Epithelial cell of prostate (primary cell): Measurements from ENCODE around the gene HAO1.
"Not testable (repeated sequence)": the region's sequence is repeated elsewhere in the genome, so short reads cannot be mapped to it uniquely, and the experiment has no call there.

Experiments
- DNase-seq: peaks from one replicate; pipeline ENCODE4 v3.0.0-alpha.2; 2011; ENCODE audit warnings: low read depth, low spot score
- H3K27ac ChIP-seq: fragments of 450-650 bp; 2 replicates; pipeline ENCODE4 v1.5.1; 2017; ENCODE audit warnings: mild to moderate bottlenecking

Gene HAO1

GRCh38 chr20:7859356-7859802 is 80.9 kb downstream of the HAO1 start:
- no peak for DNase-seq
- peak overlapping the region; percentile 52 for H3K27ac ChIP-seq

DNA sequence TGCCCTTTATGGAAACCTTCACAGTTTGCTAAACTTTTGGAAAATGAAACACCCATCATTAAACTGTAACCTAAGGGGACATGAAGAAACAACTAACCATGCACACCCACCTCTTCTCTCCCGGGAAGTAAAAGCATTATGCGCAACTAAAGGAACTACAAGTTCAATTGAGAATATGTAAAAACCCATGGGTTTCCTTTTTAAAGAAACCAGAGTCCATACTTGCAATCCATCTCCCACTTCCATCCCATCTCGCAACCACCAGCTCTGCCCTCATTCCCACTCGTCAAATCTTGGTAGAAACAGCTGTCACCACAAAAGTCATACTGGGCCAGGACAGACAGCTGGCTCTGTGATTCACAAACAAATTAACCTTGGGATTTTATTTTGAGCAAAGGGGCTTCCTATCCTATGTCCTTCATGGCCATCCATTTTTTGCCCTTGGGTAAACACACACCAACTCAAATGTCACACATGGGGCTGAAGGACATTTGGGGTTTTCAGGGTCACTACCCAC is 81.5 kb downstream of the HAO1 start:
- H3K27ac ChIP-seq: peak overlapping the region; percentile 52
- no peak for DNase-seq

DNA sequence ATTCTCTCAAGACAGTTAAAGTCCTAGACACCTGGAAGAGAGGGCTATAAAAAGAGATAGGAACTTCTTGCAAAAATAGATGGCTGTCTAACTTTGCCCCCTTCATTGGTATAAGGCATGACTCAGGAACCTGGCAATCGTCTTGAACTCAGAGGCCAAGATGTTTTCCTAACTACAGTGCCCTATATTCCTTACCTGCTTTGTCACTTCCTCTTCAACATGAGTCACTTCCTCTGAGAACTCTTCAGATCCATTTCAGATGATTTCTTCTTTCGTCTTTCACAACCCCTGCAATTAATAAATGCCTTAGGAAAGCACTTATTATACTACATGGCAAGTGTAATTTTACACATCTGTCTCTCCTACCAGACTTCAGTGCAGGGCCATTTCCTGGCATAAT is 83.5 kb downstream of the HAO1 start:
- peak overlapping the region; percentile 94 for H3K27ac ChIP-seq
- peak; percentile 55 for DNase-seq

GRCh38 chr20:7855545-7855944 is 84.7 kb downstream of the HAO1 start:
- DNase-seq: no peak
- peak overlapping the region; percentile 94 for H3K27ac ChIP-seq

- peak overlapping the region; percentile 30 for H3K27ac ChIP-seq
- DNase-seq: no peak
These were observed 86.8 kb downstream of the HAO1 start for GRCh38 chr20:7853493-7853892.

DNA sequence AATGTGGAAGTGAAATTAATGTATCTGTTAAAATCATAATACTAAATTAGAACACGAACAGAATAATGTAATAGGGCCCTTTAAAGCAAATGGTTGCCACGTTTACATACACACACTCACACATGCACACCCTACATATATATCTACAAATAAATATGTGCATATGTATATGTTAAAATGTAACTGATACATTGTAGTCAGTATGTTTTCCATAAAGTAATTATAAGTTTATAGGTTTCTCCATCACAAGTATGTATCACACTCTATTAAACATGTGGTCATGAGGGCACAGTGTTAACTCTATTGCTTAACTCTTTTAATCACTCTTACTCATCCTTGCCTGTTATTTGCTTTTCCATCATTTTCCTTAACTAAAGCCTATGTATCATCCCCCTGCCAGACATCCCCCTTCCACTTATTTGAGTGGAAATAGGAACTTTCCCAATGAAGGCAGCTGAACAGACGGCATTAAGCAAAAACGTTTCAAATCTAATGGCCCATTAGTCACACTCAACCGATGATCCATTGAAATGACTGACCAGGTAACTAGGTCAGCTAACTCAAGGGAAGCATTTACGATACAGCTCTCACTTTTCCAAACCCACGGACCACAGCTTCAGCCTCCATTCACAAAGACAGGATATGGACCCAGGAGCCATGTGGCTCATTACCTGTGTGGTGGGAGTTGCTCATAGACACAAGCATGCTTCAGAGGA is 89.3 kb downstream of the HAO1 start:
- H3K27ac ChIP-seq: peak overlapping the region; percentile 77
- DNase-seq: no peak

GRCh38 chr20:7849675-7850074 is 90.6 kb downstream of the HAO1 start:
- DNase-seq: no peak
- H3K27ac ChIP-seq: peak overlapping the region; percentile 77

- H3K27ac ChIP-seq: no peak overlapping the region
- DNase-seq: no peak
These were observed 91.9 kb downstream of the HAO1 start for GRCh38 chr20:7848351-7848750.

GRCh38 chr20:7843613-7844012 is 96.6 kb downstream of the HAO1 start:
- peak overlapping the region; percentile 96 for H3K27ac ChIP-seq
- no peak for DNase-seq

DNA sequence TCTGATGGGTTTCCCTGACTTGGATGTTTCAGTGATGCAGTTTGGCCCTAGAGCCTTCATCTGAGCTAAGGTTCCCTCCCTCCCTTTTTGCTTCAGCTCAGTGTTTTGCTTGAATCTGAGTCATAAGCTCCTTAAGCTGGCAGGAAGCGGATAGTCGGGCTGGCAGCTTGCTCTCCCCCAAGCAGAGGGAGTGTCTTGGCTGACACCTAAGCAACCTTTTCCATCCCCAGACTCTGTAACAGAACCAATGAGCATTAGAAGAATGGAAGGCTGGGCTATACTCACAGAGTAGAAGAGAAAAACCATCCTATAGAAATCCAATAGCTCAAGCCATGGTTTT is 98.3 kb downstream of the HAO1 start:
- peak; percentile 90 for DNase-seq
- H3K27ac ChIP-seq: peak overlapping the region; percentile 96

- peak overlapping the region; percentile 96 for H3K27ac ChIP-seq
- DNase-seq: peak; percentile 77
These were observed 98.8 kb downstream of the HAO1 start for GRCh38 chr20:7841291-7841970.

DNA sequence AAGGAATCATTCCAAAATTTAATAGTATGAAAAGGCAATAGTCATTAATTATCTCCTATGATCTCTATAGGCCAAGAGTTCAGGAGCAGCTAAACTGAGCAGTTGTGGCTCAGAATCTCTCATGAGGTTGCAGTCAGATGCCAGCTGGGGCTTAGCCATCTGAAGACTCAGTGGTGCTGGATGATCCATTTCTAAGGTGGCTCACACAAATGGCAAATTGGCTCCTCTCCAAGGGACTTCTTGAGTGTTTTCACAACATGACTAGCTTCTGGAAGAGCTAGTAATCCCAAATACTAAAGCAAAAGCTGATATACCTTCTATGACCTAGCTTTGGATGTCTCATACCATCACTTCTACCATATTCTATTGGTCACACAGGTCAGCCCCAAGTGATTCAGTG is 104.2 kb downstream of the HAO1 start:
- no peak for DNase-seq
- H3K27ac ChIP-seq: no peak overlapping the region

DNA sequence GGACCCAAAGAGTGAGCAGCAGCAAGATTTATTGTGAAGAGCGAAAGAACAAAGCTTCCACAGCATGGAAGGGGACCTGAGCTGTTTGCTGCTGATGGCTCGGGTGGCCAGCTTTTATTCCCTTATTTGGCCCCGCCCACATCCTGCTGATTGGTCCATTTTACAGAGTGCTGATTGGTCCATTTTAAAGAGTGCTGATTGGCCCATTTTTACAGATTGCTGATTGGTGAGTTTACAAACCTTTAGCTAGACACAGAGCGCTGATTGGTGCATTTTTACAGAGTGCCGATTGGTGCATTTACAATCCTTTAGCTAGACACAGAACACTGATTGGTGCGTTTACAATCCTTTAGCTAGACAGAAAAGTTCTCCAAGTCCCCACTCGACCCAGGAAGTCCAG is 105.8 kb downstream of the HAO1 start:
- H3K27ac ChIP-seq, DNase-seq: not testable (repeated sequence)
